Activated T-cell treated with anti-CD3 and anti-CD28 coated beads, Interleukin-2, amount 50 U/mL, for 1 hour (primary cell): Measurements from ENCODE around the gene CDK5RAP3.
"Not testable (repeated sequence)": the region's sequence is repeated elsewhere in the genome, so short reads cannot be mapped to it uniquely, and the experiment has no call there.

Experiments used
- DNase-seq: peaks from one replicate; pipeline ENCODE4 v3.0.0-alpha.2; 2020

Gene CDK5RAP3

GRCh38 chr17:47975823-47976205, 4.9 kb downstream of the CDK5RAP3 start:
- DNase-seq, result no peak

DNA sequence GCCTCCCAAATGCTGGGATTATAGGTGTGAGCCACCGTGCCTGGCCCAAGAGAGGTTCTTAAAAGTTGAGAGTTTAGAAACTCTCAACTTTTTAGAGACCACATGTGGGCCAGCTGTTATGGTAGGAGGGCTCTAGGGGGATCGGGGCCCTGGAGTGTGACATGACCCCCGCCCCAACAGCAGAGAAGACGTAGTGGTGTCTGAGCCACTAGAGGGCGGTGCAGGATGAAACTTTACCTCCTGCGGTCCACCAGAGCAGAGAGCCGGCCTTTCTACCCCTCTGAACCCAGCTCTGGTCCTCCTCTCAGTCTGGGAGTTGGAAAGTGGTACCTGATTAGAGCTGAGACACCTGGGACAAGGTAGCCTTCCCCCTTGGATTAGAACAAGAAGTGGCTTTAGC, 7.4 kb downstream of the CDK5RAP3 start:
- peak; percentile 51 for DNase-seq

GRCh38 chr17:47980541-47980940, 9.6 kb downstream of the CDK5RAP3 start:
- no peak for DNase-seq

DNA sequence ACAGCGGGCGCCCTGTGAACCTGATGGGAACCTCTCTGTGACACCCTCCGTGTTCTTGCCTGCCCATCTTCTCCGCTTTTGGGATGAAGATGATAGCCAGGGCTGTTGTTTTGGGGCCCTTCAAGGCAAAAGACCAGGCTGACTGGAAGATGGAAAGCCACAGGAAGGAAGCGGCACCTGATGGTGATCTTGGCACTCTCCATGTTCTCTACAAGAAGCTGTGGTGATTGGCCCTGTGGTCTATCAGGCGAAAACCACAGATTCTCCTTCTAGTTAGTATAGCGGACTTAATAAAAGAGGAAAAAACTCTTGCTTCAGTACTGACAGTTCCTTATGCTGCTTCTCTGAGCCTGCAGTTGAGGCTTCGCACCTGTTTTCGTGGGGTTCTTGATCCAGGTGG, 10.5 kb downstream of the CDK5RAP3 start:
- DNase-seq, result no peak

- no peak for DNase-seq
Observed at GRCh38 chr17:47982091-47982617, 11.2 kb downstream of the CDK5RAP3 start.

DNA sequence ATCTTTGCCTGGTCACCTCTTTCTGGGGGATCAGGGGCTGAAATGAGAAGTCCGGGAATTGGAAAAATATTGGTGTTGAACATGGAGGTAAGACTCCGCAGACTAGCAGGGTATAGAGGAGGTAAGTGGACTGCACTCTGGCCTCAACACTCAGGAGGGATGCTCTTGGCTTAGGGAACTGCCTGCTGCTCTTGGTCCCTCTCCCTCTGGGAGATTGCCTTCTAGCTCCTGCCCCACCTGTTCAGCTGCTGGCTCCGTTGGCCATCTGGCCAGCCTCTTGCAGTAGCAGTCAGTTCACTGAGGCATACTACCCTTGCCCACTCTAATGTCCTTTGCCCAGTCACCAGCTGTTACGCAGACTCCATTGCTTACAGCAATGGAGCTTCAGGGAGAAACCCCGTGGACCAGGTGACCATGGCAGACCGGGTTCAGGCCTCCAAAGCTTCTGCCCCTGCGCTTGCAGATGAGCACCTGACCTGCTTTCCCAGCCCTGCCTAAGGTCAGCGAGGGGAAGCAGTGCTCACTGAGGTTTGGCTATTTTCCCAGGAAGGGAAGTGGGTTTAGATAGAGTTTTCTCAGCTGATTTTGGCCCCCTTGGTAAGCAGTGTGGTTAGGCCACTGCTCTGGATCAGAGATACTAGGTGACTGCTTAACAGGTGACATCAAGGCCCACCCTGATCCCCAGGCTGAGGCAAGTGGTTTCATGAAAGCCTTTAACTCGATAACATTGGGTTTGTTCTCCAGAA, 11.9 kb downstream of the CDK5RAP3 start:
- DNase-seq, result no peak

DNA sequence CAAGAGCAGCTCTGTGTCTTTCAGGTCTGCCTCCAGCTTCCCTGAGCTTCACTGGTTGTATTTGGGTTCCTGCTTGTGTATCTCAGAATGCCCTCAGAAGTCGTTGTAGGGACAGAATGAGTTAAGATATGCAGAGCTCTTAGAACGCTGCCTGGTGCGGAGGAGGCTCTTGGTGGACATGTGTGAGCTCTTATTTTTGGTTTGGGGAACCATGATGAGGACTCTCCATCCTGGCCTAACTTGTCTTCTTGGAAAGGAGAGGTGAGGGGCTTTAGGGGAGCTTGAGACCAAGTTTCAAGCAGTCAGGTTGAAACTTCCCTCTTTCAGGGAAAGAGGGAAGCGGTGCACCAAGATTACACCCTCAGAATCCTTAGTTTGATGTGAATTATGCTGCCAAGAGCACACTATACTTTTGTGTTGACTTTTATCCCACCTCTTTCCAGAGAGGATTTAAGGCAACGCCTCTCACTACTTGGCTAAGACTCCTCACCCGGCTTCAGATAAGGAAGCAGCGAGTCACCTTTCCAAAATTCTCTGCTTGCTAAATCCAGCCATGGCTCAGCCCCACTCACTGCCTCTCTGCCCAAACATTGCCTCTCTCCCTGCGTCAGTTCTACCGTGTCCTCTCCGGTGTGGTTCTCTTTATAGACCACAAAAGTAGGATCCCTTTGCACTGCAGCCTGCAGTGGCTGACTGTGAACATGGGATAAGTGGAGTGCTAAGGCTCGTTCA, 12.7 kb downstream of the CDK5RAP3 start:
- no peak for DNase-seq

DNA sequence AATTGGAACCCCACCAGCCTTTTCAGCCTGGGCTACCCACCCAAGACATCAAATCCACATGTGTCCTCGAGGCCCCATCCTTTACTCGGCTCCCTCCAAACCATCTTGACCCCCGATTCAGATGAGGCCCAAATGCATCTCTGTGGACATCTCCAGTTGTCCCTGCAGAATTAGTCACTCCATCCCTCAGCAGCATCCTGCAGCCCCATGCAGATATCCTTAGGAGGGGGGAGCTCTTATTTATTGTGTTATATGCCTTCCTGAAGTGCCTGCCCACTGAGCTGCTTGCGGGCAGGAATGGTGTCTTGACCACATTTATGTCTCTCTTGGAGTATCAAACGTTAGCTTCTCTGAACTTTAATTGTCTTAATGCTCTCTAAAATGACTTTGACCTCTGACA, 15.6 kb downstream of the CDK5RAP3 start:
- DNase-seq, result no peak

GRCh38 chr17:47987240-47987835, 16.4 kb downstream of the CDK5RAP3 start:
- DNase-seq, result no peak

DNA sequence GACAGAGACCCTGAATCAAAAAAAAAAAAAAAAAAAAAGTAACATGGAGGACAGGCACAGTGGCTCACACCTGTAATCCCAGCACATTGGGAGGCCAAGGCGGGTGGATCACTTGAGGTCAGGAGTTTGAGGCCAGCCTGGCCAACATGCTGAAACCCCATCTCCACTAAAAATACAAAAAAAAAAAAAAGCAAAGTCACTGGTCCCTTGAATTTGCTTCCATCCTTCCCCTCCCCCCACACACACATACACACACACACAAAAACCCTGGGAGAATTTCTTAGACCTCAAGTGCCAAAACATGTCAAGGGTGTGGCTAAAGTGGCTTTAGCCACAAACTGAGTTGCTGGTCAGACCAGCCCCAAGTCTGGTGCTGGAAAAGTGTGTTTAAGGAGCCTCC, 17.5 kb downstream of the CDK5RAP3 start:
- not testable (repeated sequence) for DNase-seq

DNA sequence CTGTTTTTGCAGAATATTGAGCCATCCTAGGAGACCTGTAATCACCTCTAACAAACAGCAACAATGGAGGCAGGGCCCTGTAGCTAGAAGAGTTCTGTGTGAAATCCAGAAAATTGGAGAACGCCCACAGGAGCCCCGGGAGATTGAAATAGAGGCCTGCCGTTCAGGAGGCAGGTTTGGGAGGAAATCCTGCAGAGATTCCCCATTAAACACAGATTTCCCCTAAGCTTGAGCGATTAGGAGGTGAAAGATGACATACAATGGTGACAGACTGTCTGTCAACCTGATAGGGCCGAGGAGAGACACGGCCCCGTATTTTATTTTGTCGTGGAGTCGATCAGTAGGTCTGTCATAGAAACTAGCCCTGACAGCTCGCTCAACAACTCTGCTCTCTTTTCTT, 18.2 kb downstream of the CDK5RAP3 start:
- DNase-seq, result no peak

DNA sequence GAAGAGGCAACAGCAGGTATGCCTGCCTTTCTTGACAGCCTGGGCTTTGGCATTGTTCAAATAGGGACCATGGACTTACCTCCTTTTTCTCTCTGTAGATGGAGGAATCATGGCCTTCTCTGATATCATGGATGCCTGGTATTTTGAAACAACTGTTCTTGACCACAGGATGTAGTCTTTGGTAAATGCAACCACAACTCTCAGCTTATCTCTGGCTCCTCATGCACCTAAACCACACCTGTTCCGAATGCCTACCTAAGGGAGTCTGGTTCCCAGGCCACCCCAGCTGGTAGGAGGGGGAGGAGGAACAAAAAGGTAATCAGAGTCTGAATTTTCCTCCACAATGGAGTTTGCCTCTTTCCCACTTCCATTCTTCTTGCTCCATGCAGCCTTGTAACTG, 18.8 kb downstream of the CDK5RAP3 start:
- no peak for DNase-seq

DNA sequence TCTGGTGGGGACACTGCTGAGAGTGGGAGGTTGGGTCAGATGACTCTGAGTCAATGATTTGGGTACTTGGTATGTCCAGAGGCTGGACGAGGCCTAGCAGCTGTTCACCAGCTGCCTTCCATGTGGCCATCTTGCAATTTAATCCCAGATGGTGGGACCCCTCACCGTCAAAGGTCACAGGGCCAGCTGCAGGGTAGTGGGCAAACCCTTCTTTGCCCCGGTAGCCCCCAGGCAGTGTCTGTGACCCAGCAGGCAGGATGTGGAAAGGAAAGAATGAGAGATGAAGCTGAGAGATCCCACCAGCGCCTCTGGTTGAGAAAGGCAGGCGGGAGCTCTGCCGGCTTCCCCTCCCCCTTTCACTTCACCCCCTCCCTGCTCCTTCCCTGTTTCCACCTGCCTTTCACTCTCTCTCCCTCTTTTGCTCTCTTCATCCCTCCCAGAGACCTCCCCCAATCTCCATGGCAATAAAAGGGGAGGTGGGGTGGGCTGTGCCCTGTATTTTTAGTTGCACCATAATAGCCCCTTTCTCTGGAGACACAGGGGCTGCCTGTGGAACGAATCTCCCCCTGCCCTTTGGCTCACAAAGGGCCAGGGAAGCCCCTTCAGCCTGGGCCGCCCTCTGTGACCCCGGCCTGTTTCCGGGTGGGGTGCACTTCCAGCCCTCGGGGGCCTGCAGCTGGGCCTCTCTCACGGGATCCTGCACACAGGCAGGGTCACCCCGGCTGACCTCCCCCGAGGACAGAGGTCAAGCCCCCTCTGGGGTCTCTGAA, 20.2 kb downstream of the CDK5RAP3 start:
- no peak for DNase-seq

- no peak for DNase-seq
Observed at GRCh38 chr17:47992216-47992615, 21.3 kb downstream of the CDK5RAP3 start.

DNA sequence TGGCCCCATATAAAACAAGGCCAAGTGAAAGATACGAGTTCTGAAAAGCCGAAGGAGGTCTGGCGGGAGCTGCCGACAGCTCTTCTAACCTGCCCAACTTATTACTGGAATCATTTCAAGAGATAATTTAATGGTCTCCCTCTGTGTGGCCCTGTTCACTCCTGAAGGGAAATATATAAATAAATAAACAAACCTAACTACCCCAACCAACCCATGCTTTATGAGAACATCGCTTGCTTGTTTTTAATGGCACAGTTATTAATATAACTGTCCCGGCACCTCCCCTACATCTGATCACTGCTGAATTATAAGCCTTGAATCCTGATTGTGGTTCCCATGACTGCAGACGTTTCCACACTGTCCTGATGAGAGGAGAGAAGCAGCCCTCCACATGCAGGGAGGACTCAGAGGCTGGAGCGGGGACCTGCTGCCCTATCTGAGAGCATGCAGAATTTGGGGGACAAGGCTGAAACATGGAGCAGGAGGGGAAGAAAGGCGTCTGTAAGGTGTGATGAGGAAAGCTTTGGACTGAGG, 22.2 kb downstream of the CDK5RAP3 start:
- no peak for DNase-seq

- DNase-seq, result no peak
Observed at GRCh38 chr17:47993964-47994363, 23.1 kb downstream of the CDK5RAP3 start.

DNA sequence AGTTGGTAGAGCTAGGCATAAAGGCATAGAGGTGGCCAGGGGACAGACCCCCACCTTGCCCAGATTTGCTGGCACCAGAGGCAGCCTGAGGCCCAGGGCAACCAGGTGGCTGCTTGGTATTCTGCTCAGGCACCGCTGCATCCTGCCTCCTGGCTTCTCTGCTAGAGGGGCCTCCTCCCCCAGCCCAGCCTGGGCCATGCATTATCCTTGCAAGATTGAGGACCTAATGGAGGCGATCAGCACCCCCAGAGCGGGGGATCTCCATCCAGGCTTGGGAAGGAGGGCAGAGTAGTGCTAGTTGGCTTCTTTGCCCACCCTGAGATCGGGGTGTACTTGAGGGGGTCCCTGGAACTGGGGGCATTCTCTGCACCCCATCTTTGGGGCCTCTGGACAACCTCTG, 23.8 kb downstream of the CDK5RAP3 start:
- no peak for DNase-seq

- DNase-seq, result no peak
Observed at GRCh38 chr17:47995241-47995935, 24.5 kb downstream of the CDK5RAP3 start.

GRCh38 chr17:47996201-47996600, 25.3 kb downstream of the CDK5RAP3 start:
- no peak for DNase-seq

DNA sequence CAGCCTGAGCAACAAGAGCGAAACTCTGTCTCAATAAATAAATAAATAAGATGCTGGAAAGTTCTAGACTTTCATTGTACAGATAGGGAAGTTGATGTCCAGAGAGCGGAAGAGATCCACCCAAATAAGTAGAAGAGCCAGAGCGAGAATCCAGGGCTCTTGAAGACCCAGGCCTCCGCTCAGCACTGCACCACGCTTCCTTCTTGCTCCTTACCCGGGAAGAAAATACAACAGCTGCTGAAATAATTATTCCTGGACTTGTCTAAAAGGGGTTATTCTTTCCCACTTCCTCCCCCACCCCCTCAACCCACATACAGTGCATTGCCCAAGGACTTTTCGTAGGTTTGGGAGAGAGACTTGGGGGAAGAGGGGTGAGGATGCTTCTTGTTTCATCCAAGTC, 26.7 kb downstream of the CDK5RAP3 start:
- DNase-seq, result no peak

- no peak for DNase-seq
Observed at GRCh38 chr17:47998044-47998443, 27.1 kb downstream of the CDK5RAP3 start.

DNA sequence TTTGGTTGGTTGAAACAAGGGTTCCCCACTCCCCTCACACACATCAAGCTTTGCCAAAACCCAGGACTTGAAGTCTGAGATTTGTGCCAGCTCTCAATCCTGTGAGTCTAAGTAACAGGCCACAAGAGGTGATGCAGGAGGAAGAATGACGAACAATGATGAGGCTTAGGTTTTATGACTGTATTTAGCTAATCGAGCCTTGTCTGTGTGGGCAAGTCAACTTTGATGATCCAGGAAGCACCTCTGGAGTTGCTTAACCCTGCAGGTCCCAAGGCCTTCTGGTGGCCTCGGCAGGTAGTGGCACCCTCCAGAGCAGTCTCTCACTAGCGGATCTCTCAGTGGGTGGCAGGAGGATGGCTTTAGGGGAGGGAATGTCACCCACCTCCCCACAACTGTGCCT, 28.7 kb downstream of the CDK5RAP3 start:
- DNase-seq, result no peak
